Right renal pelvis (tissue), 4 donors: ENCODE measurements around the gene KLK4. TPM values are rescaled to one million over a fixed set of nuclear protein-coding genes. Genes with fewer than 3 reads are reported as not detected.

Experiments used
- DNase-seq, 4 donors: peaks; one replicate each; pipeline ENCODE4 v3.0.0-alpha.2; 2013; ENCODE audit warnings: low read depth in 4 of 4, low spot score in 3 of 4, missing footprints in 1 of 4
- polyA plus RNA-seq, 4 donors: library from polyadenylated mRNA; unstranded; fragments of 120-200 nt; gene quantifications; one replicate each; pipeline ENCODE4 v1.2.1, GENCODE V29; 2013; ENCODE audit not compliant: insufficient read length in 4 of 4

The KLK4 gene
- polyA plus RNA-seq, 4 donors: 0.05 to 0.22 TPM; not detected in 2

DNA sequence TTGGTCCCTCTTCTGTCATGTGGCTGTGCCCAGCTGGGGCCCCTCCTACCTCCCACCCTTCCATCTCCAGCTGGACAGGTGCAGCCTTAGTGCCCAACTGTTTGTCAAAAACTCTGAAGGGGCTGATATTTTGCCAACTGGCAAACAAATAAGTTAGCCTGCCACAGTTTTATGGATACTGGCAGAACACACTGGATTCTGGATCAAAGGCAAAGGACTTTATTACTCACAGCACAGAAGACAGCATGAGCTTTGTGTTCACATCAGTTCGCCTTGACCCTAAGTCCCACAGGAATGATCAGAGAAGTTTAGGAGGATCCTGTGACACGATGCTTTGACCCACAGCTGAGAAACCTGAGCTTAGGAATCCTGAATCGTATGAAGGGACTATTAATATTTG lies 21.6 kb downstream of the KLK4 start:
- no peak for DNase-seq

DNA sequence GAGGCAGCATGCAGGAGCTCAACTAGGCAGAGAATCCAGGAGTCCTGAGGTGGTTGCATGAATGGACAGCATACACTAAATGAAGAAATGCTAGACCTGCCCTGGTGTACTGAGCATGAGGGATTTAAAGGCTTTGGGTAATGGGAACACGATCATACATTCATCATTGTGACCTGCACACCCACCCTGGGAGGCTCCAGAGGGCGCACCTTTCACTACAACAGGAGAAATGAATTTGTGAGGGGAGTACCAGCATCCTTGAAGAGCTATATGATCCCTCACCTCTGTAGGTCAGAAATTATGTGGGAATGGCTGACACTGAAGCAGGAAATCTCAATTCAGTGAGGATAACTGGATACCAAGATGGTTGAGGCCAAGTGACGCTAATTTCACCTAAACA lies 29.0 kb downstream of the KLK4 start:
- DNase-seq: no peak

DNA sequence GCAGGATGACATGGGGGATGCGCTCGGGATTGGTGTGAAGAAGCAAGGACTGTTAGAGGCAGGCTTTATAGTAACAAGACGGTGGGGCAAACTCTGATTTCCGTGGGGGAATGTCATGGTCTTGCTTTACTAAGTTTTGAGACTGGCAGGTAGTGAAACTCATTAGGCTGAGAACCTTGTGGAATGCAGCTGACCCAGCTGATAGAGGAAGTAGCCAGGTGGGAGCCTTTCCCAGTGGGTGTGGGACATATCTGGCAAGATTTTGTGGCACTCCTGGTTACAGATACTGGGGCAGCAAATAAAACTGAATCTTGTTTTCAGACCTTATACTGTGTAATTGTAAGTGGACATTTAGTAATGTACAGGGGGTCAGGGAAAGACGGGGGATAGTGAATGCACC lies 31.0 kb downstream of the KLK4 start:
- no peak for DNase-seq

DNA sequence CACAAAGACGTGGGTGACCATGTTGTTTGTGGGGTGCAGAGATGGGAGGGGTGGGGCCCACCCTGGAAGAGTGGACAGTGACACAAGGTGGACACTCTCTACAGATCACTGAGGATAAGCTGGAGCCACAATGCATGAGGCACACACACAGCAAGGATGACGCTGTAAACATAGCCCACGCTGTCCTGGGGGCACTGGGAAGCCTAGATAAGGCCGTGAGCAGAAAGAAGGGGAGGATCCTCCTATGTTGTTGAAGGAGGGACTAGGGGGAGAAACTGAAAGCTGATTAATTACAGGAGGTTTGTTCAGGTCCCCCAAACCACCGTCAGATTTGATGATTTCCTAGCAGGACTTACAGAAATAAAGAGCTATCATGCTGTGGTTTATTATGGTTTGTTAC lies 32.3 kb downstream of the KLK4 start:
- DNase-seq: no peak

DNA sequence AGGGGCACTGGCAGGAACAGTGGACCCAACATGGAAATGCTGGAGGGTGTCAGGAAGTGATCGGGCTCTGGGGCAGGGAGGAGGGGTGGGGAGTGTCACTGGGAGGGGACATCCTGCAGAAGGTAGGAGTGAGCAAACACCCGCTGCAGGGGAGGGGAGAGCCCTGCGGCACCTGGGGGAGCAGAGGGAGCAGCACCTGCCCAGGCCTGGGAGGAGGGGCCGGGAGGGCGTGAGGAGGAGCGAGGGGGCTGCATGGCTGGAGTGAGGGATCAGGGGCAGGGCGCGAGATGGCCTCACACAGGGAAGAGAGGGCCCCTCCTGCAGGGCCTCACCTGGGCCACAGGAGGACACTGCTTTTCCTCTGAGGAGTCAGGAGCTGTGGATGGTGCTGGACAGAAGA lies 33.9 kb downstream of the KLK4 start:
- DNase-seq: no peak

DNA sequence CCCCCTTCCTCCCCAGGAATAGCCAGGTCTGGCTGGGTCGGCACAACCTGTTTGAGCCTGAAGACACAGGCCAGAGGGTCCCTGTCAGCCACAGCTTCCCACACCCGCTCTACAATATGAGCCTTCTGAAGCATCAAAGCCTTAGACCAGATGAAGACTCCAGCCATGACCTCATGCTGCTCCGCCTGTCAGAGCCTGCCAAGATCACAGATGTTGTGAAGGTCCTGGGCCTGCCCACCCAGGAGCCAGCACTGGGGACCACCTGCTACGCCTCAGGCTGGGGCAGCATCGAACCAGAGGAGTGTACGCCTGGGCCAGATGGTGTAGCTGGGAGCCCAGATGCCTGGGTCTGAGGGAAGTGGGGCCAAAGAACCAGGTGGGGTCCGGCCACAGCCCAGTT lies 34.7 kb downstream of the KLK4 start:
- no peak for DNase-seq

DNA sequence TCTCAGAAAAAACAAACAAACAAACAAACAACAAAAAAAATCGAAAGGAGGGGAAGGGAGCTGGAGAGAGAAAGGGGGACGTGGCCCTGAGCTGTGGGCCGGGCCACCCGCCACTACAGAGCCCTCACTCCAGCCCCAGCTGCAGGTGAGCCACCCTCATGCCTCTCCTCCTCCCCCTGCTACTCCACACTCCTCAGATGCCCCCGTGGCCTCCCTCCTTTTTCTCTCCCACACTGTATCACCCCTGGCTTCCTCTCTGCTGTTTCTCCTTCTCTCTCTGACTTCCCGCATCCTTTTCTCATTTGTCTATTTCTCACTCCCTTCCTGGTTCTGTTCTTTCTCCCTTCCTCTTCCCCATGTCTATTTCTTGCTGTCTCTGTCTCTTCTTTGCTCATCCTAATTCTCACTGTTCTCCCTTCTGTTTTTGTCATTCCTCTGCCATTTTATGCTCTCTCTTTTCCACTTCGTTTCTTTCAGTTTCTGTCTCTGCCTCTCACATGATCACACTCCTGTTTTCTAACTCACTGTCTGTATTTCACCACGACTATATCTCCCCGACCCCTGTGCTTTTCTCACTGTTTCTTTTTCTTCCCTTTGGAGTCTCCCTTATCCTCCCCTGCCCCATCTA lies 35.3 kb downstream of the KLK4 start:
- DNase-seq: no peak

DNA sequence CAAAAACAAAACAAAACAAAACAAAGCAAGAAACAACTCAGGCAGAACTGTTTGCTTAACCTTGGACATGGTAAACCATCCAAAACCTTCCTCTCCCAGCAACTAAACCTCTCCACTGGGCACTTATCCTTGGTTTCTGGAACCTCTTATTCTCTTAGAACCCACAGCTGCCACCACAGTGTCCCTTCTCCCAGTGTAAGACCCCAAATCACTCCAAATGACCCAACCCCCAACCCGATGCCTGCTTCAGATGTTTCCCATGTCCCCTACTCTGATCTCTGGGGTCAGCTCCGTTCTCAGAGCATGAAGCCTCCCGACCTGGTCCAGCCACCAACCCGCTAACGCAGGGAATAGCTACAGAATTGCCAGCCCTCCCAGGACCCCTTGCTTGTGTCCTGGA lies 37.0 kb downstream of the KLK4 start:
- no peak for DNase-seq

DNA sequence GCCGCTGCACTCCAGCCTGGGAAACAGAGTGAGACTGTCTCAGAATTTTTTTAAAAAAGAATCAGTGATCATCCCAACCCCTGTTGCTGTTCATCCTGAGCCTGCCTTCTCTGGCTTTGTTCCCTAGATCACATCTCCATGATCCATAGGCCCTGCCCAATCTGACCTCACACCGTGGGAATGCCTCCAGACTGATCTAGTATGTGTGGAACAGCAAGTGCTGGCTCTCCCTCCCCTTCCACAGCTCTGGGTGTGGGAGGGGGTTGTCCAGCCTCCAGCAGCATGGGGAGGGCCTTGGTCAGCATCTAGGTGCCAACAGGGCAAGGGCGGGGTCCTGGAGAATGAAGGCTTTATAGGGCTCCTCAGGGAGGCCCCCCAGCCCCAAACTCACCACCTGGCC lies 38.1 kb downstream of the KLK4 start, which contains the start of gene KLK2:
Gene KLK2, plus strand, starts transcription at position 384 of the 400 bp plus-strand sequence. CDS start 35 bp downstream, outside the sequence.
- DNase-seq: no peak

DNA sequence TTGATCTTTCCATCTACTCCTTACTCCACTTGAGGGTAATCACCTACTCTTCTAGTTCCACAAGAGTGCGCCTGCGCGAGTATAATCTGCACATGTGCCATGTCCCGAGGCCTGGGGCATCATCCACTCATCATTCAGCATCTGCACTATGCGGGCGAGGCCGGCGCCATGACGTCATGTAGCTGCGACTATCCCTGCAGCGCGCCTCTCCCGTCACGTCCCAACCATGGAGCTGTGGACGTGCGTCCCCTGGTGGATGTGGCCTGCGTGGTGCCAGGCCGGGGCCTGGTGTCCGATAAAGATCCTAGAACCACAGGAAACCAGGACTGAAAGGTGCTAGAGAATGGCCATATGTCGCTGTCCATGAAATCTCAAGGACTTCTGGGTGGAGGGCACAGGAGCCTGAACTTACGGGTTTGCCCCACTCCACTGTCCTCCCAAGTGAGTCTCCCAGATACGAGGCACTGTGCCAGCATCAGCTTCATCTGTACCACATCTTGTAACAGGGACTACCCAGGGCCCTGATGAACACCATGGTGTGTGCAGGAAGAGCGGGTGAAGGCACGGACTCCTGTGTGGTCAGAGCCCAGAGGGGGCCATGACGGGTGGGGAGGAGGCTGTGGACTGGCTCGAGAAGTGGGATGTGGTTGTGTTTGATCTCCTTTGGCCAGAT lies 40.6 kb downstream of the KLK4 start:
- no peak for DNase-seq

DNA sequence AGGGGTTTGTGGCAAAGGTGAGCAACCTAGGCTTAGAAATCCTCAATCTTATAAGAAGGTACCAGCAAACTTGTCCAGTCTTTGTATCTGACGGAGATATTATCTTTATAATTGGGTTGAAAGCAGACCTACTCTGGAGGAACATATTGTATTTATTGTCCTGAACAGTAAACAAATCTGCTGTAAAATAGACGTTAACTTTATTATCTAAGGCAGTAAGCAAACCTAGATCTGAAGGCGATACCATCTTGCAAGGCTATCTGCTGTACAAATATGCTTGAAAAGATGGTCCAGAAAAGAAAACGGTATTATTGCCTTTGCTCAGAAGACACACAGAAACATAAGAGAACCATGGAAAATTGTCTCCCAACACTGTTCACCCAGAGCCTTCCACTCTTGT lies 41.7 kb downstream of the KLK4 start:
- DNase-seq: no peak

DNA sequence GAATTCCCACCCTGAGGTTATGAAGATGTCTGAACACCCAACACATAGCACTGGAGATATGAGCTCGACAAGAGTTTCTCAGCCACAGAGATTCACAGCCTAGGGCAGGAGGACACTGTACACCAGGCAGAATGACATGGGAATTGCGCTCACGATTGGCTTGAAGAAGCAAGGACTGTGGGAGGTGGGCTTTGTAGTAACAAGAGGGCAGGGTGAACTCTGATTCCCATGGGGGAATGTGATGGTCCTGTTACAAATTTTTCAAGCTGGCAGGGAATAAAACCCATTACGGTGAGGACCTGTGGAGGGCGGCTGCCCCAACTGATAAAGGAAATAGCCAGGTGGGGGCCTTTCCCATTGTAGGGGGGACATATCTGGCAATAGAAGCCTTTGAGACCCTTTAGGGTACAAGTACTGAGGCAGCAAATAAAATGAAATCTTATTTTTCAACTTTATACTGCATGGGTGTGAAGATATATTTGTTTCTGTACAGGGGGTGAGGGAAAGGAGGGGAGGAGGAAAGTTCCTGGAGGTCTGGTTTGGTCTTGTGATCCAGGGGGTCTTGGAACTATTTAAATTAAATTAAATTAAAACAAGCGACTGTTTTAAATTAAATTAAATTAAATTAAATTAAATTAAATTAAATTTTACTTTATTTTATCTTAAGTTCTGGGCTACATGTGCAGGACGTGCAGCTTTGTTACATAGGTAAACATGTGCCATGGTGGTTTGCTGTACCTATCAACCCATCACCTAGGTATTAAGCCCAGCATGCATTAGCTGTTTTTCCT lies 49.5 kb downstream of the KLK4 start:
- no peak for DNase-seq

DNA sequence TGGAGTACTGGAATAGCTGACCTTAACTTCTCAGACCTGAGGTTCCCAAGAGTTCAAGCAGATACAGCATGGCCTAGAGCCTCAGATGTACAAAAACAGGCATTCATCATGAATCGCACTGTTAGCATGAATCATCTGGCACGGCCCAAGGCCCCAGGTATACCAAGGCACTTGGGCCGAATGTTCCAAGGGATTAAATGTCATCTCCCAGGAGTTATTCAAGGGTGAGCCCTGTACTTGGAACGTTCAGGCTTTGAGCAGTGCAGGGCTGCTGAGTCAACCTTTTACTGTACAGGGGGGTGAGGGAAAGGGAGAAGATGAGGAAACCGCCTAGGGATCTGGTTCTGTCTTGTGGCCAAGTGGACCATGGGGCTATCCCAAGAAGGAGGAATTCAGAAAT lies 50.2 kb downstream of the KLK4 start:
- DNase-seq: no peak

DNA sequence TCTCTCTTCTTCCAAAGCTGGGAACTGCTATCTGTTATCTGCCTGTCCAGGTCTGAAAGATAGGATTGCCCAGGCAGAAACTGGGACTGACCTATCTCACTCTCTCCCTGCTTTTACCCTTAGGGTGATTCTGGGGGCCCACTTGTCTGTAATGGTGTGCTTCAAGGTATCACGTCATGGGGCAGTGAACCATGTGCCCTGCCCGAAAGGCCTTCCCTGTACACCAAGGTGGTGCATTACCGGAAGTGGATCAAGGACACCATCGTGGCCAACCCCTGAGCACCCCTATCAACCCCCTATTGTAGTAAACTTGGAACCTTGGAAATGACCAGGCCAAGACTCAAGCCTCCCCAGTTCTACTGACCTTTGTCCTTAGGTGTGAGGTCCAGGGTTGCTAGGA lies 51.3 kb downstream of the KLK4 start:
- no peak for DNase-seq

DNA sequence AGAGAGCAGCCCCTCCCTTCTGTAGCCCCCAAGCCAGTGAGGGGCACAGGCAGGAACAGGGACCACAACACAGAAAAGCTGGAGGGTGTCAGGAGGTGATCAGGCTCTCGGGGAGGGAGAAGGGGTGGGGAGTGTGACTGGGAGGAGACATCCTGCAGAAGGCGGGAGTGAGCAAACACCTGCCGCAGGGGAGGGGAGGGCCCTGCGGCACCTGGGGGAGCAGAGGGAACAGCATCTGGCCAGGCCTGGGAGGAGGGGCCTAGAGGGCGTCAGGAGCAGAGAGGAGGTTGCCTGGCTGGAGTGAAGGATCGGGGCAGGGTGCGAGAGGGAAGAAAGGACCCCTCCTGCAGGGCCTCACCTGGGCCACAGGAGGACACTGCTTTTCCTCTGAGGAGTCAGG lies 52.3 kb downstream of the KLK4 start:
- DNase-seq: no peak

DNA sequence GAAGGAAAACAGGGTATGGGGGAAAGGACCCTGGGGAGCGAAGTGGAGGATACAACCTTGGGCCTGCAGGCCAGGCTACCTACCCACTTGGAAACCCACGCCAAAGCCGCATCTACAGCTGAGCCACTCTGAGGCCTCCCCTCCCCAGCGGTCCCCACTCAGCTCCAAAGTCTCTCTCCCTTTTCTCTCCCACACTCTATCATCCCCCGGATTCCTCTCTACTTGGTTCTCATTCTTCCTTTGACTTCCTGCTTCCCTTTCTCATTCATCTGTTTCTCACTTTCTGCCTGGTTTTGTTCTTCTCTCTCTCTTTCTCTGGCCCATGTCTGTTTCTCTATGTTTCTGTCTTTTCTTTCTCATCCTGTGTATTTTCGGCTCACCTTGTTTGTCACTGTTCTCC lies 53.8 kb downstream of the KLK4 start:
- DNase-seq: no peak

Other genes with a start within 250 kb of the KLK4 start
- gene SHANK1, start 191.6 kb downstream of the KLK4 start, polyA plus RNA-seq: 1 to 10 TPM; 5.1 to 7.2 (median 5.9) TPM
- gene CLEC11A, start 188.0 kb downstream of the KLK4 start, polyA plus RNA-seq: 10 to 100 TPM; 22.8 to 39.3 (median 25.6) TPM
- gene GPR32, start 140.9 kb downstream of the KLK4 start, polyA plus RNA-seq: not detected
- gene ACP4, start 121.0 kb downstream of the KLK4 start, polyA plus RNA-seq: under 1 TPM in 1 of 4 donors, not detected in 3; 0.21 TPM
- 1 to 10 TPM; 1.7 to 2.3 (median 2.0) TPM for gene KLK1, start 87.6 kb downstream of the KLK4 start, polyA plus RNA-seq
- gene KLK15, start 77.8 kb downstream of the KLK4 start, polyA plus RNA-seq: under 1 TPM in 1 of 4 donors, not detected in 3; 0.11 TPM
- gene KLK3, start 56.5 kb downstream of the KLK4 start, polyA plus RNA-seq: under 1 TPM; 0.28 to 0.55 (median 0.38) TPM
- under 1 TPM in 2 of 4 donors, not detected in 2; 0.03 to 0.24 TPM for gene KLK2, start 38.0 kb downstream of the KLK4 start, polyA plus RNA-seq
- 1 to 10 TPM; 1.3 to 2.6 (median 2.1) TPM for gene KLK5, start 41.6 kb upstream of the KLK4 start, polyA plus RNA-seq
- gene KLK6, start 58.2 kb upstream of the KLK4 start, polyA plus RNA-seq: 10 to 100 TPM; 36.8 to 53.2 (median 42.2) TPM
- gene KLK7, start 72.5 kb upstream of the KLK4 start, polyA plus RNA-seq: 1 to 10 TPM; 5.1 to 9.7 (median 5.6) TPM
- gene KLK8, start 90.2 kb upstream of the KLK4 start, polyA plus RNA-seq: 1 to 10 TPM; 2.3 to 3.4 (median 2.6) TPM
- under 1 TPM in 3 of 4 donors, not detected in 1; 0.29 to 0.32 (median 0.31) TPM for gene KLK10, start 108.3 kb upstream of the KLK4 start, polyA plus RNA-seq
- gene KLK11, start 115.2 kb upstream of the KLK4 start, polyA plus RNA-seq: under 1 TPM in 3 of 4 donors, not detected in 1; 0.21 to 0.28 (median 0.27) TPM
- under 1 TPM in 1 of 4 donors, not detected in 3; 0.06 TPM for gene KLK12, start 123.6 kb upstream of the KLK4 start, polyA plus RNA-seq
- gene KLK13, start 153.7 kb upstream of the KLK4 start, polyA plus RNA-seq: under 1 TPM; 0.20 to 0.55 (median 0.52) TPM
- gene KLK14, start 171.5 kb upstream of the KLK4 start, polyA plus RNA-seq: under 1 TPM; 0.15 to 0.53 (median 0.28) TPM
- gene CTU1, start 197.0 kb upstream of the KLK4 start, polyA plus RNA-seq: 1 to 10 TPM; 2.6 to 4.6 (median 3.0) TPM
- gene SIGLEC9, start 213.5 kb upstream of the KLK4 start, polyA plus RNA-seq: 1 to 10 TPM in 3 of 4 donors, under 1 TPM in 1; 0.97 to 2.3 (median 1.3) TPM
- under 1 TPM; 0.32 to 0.62 (median 0.43) TPM for gene SIGLEC7, start 230.9 kb upstream of the KLK4 start, polyA plus RNA-seq